Mononuclear cell (primary cell): Measurements from ENCODE around the gene DNAH17. TPM values are rescaled to one million over a fixed set of nuclear protein-coding genes. Genes with fewer than 3 reads are reported as not detected.

Experiments used
- H3K27me3 ChIP-seq: 2 replicates; pipeline ENCODE4 v1.6.0; 2011; ENCODE audit warnings: low read length, control low read depth; ENCODE audit not compliant: insufficient read depth
- H3K4me1 ChIP-seq: 2 replicates; pipeline ENCODE4 v1.5.1; 2011; ENCODE audit warnings: mild to moderate bottlenecking, low read length, control low read depth; ENCODE audit not compliant: insufficient read depth
- H3K4me3 ChIP-seq: 2 replicates; pipeline ENCODE4 v1.5.1; 2011; ENCODE audit warnings: mild to moderate bottlenecking, low read length, moderate library complexity
- H3K9me3 ChIP-seq: 2 replicates; pipeline ENCODE4 v1.5.1; 2011; ENCODE audit warnings: low read depth, mild to moderate bottlenecking, control low read depth, low read length
- total RNA-seq: library from RNA; depleted of rRNA; stranded (reverse); fragments of >200 nt; gene quantifications from one replicate; pipeline ENCODE4 v1.2.3, GENCODE V29; 2012

The DNAH17 gene
- total RNA-seq, 1 donor = under 0.01 TPM

DNA sequence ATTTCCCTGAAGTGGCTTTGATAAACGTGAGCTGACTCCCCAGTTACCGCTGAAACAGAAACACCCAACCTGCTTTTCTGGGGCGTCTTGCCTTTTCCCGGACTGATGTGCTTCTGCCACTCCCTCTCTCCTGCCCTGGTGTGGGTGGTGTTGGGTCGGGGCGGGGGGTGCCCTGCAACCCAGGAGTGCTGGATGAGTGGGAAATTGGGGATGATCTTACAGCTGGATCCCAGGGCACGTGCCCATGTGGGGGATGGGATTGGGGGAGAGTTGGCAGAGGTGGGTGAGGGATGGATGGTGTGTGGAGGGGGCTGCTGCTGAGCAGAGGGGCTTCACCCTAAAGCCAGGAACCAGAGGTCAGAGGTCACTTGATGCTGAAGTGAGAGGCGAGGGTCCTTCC is 170.3 kb downstream of the DNAH17 start:
- no peaks in the 10 kb centered on the region for H3K9me3 ChIP-seq
- peaks cover 12% of the 10 kb centered on the region for H3K4me1 ChIP-seq
- no peak overlapping the region for H3K4me3 ChIP-seq
- no peaks in the 10 kb centered on the region for H3K27me3 ChIP-seq

DNA sequence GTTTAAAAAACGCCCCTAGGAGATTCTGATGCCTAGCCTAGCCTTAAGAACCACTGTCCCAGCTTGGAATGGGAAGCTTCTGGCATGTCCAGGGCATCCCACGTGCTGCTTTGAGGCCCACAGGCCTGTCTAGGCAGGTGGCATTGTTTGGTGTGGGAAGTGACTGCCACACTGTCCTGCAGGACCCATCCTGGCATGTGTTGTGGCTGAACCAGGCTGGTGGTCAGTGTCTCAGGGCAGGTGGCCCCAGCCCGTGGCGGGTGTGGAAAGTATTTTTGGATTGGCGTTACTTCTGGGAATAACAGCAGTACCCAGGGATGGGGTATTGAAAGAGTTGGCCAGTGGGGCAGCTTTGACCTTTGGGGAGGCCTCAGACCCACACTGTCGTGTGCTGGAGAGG is 170.8 kb downstream of the DNAH17 start:
- peaks cover 12% of the 10 kb centered on the region for H3K4me1 ChIP-seq
- H3K4me3 ChIP-seq = no peak overlapping the region
- no peaks in the 10 kb centered on the region for H3K27me3 ChIP-seq
- no peaks in the 10 kb centered on the region for H3K9me3 ChIP-seq

DNA sequence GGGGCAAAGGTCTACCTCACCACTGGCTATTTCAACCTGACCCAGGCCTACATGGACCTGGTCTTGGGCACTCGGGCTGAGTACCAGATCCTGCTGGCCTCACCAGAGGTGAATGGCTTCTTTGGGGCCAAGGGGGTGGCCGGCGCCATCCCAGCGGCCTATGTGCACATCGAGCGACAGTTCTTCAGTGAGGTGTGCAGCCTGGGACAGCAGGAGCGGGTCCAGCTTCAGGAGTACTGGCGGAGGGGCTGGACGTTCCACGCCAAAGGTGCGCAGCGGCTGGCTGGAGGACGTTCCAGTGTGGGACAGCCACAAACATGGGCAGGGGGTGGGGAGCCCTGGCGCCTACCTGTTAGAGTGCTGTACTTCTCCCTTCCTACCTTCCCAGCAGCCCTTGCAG is 173.4 kb downstream of the DNAH17 start:
- Histone ChIP-seq H3K9me3 (no peaks in the 10 kb centered on the region), H3K27me3 (no peaks in the 10 kb centered on the region), H3K4me3 (no peak overlapping the region), H3K4me1 (peaks cover 11% of the 10 kb centered on the region)

DNA sequence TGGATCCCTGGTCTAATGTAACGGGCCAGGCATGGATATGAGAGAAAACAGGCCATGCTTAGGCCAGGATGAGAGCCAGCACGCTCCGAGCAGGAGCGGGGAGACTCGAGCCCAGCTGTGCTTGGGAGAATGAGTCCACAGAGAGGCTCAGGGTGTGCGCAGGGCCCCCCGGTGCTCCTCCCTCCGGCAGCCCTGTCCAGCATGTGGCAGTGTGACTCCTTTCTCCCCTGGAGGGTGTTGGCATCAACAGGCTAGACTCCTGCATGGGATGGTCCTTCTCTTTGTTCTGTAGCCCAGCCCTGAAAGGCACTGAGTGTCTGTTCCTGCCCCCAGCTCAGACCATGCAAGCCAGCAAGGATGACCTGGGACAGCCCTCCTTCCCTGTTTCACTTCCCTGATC is 175.3 kb downstream of the DNAH17 start:
- H3K27me3 ChIP-seq = no peaks in the 10 kb centered on the region
- no peak overlapping the region for H3K4me3 ChIP-seq
- peaks cover 11% of the 10 kb centered on the region for H3K4me1 ChIP-seq
- no peaks in the 10 kb centered on the region for H3K9me3 ChIP-seq

- Histone ChIP-seq H3K9me3 (no peaks in the 10 kb centered on the region), H3K4me1 (peaks cover 7% of the 10 kb centered on the region), H3K27me3 (no peaks in the 10 kb centered on the region), H3K4me3 (no peak overlapping the region)
Observed at GRCh38 chr17:78401246-78401645, 175.9 kb downstream of the DNAH17 start.

DNA sequence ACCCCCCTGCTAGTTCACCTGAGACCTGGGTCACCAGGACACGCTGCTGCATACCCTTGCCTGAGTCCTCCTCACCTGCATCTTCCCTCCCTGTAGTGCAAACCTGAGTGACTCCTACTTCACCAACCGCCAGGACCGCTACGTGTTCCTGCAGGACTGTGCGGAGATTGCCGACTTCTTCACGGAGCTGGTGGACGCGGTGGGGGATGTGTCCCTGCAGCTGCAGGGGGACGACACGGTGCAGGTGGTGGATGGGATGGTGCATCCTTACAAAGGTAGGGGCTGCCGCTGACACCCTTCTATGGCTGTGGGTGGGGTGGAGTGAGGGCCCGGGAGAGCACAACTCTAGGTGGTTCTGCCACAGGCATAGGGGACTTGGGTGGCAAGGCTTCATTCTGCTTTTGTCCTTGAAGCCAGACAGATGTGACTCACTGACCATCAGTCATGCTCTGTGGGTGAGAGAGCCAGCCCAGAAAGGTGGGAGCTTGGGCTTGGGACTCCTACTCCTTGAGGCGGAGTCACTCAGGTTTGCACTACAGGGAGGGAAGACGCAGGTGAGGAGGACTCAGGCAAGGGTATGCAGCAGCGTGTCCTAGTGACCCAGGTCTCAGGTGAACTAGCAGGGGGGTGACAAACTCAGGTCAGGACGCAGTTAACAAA is 176.5 kb downstream of the DNAH17 start:
- no peaks in the 10 kb centered on the region for H3K27me3 ChIP-seq
- H3K4me1 ChIP-seq = peaks cover 7% of the 10 kb centered on the region
- H3K4me3 ChIP-seq = no peak overlapping the region
- H3K9me3 ChIP-seq = no peaks in the 10 kb centered on the region

DNA sequence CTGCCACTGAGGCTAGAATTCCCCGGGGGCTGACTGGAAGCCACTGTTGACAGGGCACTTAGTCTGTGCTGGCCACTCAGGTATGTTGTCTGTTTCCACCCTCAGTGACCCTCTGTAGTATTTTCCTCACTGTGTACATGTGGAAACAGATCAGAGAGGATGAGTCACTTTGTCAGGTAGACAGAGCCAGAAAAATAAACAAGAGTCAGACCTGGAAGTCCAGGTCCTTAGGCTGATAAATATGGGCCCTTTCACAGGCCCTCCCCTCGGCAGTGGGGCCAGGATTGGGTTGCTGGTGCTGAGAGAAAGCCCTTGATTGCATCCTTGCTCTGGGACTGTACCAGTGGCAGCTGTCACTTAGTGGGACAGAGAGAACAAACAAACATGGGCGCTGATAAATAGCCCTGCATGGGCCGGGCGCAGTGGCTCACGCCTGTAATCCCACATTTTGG is 177.5 kb downstream of the DNAH17 start:
- peaks cover 7% of the 10 kb centered on the region for H3K4me1 ChIP-seq
- no peak overlapping the region for H3K4me3 ChIP-seq
- no peaks in the 10 kb centered on the region for H3K27me3 ChIP-seq
- no peaks in the 10 kb centered on the region for H3K9me3 ChIP-seq

GRCh38 chr17:78399028-78399692 is 178.0 kb downstream of the DNAH17 start:
- Histone ChIP-seq H3K4me3 (no peak overlapping the region), H3K9me3 (no peaks in the 10 kb centered on the region), H3K4me1 (peaks cover 7% of the 10 kb centered on the region), H3K27me3 (no peaks in the 10 kb centered on the region)

DNA sequence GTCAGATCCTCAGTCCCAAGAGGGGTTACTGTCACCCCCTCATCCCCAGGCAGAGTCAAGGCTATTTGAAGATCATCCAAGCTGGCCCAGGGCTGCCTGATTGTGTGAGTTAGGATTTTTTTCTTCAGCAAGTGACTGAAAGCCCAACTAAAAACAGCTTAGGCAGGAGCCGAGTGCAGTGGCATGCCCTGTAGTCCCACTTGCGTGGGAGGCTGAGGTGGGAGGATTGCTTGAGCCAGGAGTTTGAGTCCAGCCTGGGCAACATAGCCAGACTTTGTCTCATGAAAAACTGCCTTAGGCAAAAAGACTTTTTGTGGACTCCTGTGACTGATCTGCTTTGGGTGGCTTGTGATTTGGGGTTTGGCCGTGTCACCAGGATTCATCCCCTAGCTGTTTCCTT is 178.8 kb downstream of the DNAH17 start:
- H3K4me3 ChIP-seq = no peak overlapping the region
- no peaks in the 10 kb centered on the region for H3K9me3 ChIP-seq
- H3K27me3 ChIP-seq = no peaks in the 10 kb centered on the region
- peaks cover 7% of the 10 kb centered on the region for H3K4me1 ChIP-seq

GRCh38 chr17:78397681-78398101 is 179.5 kb downstream of the DNAH17 start:
- H3K4me1 ChIP-seq = peaks cover 7% of the 10 kb centered on the region
- H3K4me3 ChIP-seq = no peak overlapping the region
- no peaks in the 10 kb centered on the region for H3K9me3 ChIP-seq
- H3K27me3 ChIP-seq = no peaks in the 10 kb centered on the region

GRCh38 chr17:78396441-78397337 is 180.5 kb downstream of the DNAH17 start:
- Histone ChIP-seq H3K4me3 (no peak overlapping the region), H3K9me3 (no peaks in the 10 kb centered on the region), H3K4me1 (peaks cover 4% of the 10 kb centered on the region), H3K27me3 (no peaks in the 10 kb centered on the region)

GRCh38 chr17:78395155-78395554 is 182.0 kb downstream of the DNAH17 start:
- Histone ChIP-seq H3K9me3 (no peaks in the 10 kb centered on the region), H3K4me1 (peaks cover 5% of the 10 kb centered on the region), H3K27me3 (no peaks in the 10 kb centered on the region), H3K4me3 (no peak overlapping the region)

GRCh38 chr17:78394209-78394608 is 183.0 kb downstream of the DNAH17 start:
- Histone ChIP-seq H3K4me1 (peaks cover 14% of the 10 kb centered on the region), H3K9me3 (no peaks in the 10 kb centered on the region), H3K4me3 (no peak overlapping the region), H3K27me3 (no peaks in the 10 kb centered on the region)

- Histone ChIP-seq H3K9me3 (no peaks in the 10 kb centered on the region), H3K27me3 (no peaks in the 10 kb centered on the region), H3K4me1 (peaks cover 20% of the 10 kb centered on the region), H3K4me3 (no peak overlapping the region)
Observed at GRCh38 chr17:78393575-78393974, 183.6 kb downstream of the DNAH17 start.

DNA sequence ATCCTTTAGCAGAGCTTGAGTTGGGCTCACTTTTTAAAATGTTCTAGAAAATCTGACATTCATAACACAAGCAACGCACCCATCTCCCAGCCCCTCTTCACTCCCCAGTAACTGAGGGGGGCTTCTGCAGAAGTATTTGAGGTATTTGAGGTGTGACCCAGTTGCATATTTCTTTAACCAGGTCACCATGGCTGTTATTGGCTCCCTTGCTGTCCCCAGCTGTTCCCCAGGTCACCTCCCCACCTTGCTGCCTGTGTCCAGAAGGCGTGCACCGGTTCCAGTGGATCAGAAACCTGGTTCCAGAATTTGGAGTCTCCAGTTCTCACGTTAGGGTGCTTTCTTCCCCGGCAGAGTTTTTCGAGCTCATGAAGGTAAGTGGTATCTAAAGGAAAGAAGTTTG is 184.9 kb downstream of the DNAH17 start:
- Histone ChIP-seq H3K9me3 (no peaks in the 10 kb centered on the region), H3K4me1 (peaks cover 33% of the 10 kb centered on the region), H3K27me3 (no peaks in the 10 kb centered on the region), H3K4me3 (no peak overlapping the region)
